H1 (cell line): ENCODE results near the gene PKD1L1.

Experiments
- CBX5 ChIP-seq: fragments of 300-800, 300-1000 bp; sonication (generic); IDR thresholded peaks from 2 replicates; pipeline ENCODE4 v1.7.1; 2016; ENCODE audit warnings: antibody characterized with exemption, low read length, low read depth
- CEBPB ChIP-seq: IDR thresholded peaks from 2 replicates; pipeline ENCODE4 v1.6.1; 2012; ENCODE audit warnings: low read depth, low read length
- CHD1 ChIP-seq: IDR thresholded peaks from 2 replicates; pipeline ENCODE4 v1.6.1; 2012; ENCODE audit warnings: low read depth, low read length, improper control_type of control experiment
- EZH2 ChIP-seq: fragments of 200-600 bp; sonication (generic); IDR thresholded peaks from 2 replicates; pipeline ENCODE4 v1.7.1; 2012; ENCODE audit warnings: low read depth, mild to moderate bottlenecking, moderate library complexity, low read length, inconsistent platforms; ENCODE audit not compliant: severe bottlenecking
- JUND ChIP-seq: IDR thresholded peaks from 2 replicates; pipeline ENCODE4 v1.6.1; 2011; ENCODE audit warnings: mild to moderate bottlenecking, improper control_type of control experiment, low read length
- NRF1 ChIP-seq: IDR thresholded peaks from 2 replicates; pipeline ENCODE4 v1.6.1; 2011; ENCODE audit warnings: mild to moderate bottlenecking, low read depth, low read length, improper control_type of control experiment
- POLR2AphosphoS5 ChIP-seq: IDR thresholded peaks from 2 replicates; pipeline ENCODE4 v1.6.1; 2011; ENCODE audit warnings: low read depth, low read length
- RFX5 ChIP-seq: IDR thresholded peaks from 2 replicates; pipeline ENCODE4 v1.6.1; 2011; ENCODE audit warnings: low read depth, low read length, improper control_type of control experiment, borderline replicate concordance
- SUZ12 ChIP-seq: fragments of 200-600 bp; sonication (generic); IDR thresholded peaks from 2 replicates; pipeline ENCODE4 v1.6.1; 2012; ENCODE audit warnings: mild to moderate bottlenecking, inconsistent platforms, low read length, moderate library complexity, mixed read lengths
- USF2 ChIP-seq: IDR thresholded peaks from 2 replicates; pipeline ENCODE4 v1.6.1; 2011; ENCODE audit warnings: low read length, improper control_type of control experiment
- YY1 ChIP-seq: IDR thresholded peaks from 2 replicates; pipeline ENCODE4 v1.6.1; 2011; ENCODE audit warnings: low read depth, mild to moderate bottlenecking, low read length
- TF ChIP-seq, protein P1 (sequence below), 3 experiments: IDR thresholded peaks; 1 replicate in 2 of 3; 2 replicates in 1 of 3; pipeline versions ENCODE4 v1.5.1 to v1.6.1; 2011; ENCODE audit warnings: low read length in 3 of 3, mild to moderate bottlenecking in 3 of 3, inconsistent platforms in 2 of 3, low read depth in 1 of 3, moderate library complexity in 1 of 3; ENCODE audit not compliant: insufficient read depth in 1 of 3; ENCODE audit errors: control extremely low read depth in 1 of 3
- TF ChIP-seq, protein P2 (sequence below): IDR thresholded peaks from 2 replicates; pipeline ENCODE4 v1.6.1; 2012; ENCODE audit warnings: inconsistent platforms

- TF ChIP-seq USF2 (no peak), YY1 (no peak), JUND (no peak), NRF1 (no peak), EZH2 (no peak), CHD1 (no peak), POLR2AphosphoS5 (no peak), SUZ12 (no peak), CEBPB (no peak), CBX5 (no peak), RFX5 (no peak)
- TF ChIP-seq, protein P1, sequence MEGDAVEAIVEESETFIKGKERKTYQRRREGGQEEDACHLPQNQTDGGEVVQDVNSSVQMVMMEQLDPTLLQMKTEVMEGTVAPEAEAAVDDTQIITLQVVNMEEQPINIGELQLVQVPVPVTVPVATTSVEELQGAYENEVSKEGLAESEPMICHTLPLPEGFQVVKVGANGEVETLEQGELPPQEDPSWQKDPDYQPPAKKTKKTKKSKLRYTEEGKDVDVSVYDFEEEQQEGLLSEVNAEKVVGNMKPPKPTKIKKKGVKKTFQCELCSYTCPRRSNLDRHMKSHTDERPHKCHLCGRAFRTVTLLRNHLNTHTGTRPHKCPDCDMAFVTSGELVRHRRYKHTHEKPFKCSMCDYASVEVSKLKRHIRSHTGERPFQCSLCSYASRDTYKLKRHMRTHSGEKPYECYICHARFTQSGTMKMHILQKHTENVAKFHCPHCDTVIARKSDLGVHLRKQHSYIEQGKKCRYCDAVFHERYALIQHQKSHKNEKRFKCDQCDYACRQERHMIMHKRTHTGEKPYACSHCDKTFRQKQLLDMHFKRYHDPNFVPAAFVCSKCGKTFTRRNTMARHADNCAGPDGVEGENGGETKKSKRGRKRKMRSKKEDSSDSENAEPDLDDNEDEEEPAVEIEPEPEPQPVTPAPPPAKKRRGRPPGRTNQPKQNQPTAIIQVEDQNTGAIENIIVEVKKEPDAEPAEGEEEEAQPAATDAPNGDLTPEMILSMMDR (IDR thresholded peaks at IDR 0.05; ENCODE audit: control extremely low read depth in 1 of 3, insufficient read depth in 1 of 3, low read depth in 1 of 3, low read length in 3 of 3): peak in 1 of 3 experiments; percentile 9; a peak in 1 of 4 replicates
- TF ChIP-seq, protein P2, sequence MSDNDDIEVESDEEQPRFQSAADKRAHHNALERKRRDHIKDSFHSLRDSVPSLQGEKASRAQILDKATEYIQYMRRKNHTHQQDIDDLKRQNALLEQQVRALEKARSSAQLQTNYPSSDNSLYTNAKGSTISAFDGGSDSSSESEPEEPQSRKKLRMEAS: no peak
Observed at GRCh38 chr7:47937711-47938573, 10.3 kb downstream of the PKD1L1 start.
